Measurements from ENCODE around the gene LILRA2.
"Not testable (repeated sequence)": the region's sequence is repeated elsewhere in the genome, so short reads cannot be mapped to it uniquely, and the experiment has no call there.

LILRA2 gene

DNA sequence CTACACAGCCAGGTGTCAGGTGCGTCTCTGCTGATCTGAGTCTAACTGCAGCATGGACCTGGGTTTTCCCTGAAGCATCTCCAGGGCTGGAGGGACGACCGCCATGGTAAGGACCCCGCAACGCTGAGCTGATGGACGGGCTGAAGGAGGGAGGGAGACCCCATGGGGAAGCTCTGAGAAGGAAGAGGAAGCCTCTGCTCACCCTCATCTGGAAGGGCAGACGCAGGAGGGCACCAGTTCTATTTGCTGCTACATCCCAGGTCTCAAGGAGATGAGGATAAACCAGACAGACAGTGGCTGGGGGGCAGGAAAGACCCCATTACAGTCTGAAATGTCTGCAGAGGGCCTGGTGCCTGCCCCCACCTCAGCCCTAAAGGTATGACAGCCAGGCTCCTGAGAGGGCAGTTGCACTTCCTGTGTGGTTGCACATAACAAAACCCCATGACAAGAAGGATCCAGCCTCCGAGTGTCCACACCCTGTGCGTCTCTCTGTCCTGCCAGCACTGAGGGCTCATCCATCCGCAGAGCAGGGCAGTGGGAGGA lies at the start of gene LILRA2:
Gene LILRA2 (plus strand): TSS at position 461 of the 543 bp plus-strand sequence. CDS start 89 bp downstream, outside the sequence.
- no peak for DNase-seq (ENCODE audit: low read depth)

DNA sequence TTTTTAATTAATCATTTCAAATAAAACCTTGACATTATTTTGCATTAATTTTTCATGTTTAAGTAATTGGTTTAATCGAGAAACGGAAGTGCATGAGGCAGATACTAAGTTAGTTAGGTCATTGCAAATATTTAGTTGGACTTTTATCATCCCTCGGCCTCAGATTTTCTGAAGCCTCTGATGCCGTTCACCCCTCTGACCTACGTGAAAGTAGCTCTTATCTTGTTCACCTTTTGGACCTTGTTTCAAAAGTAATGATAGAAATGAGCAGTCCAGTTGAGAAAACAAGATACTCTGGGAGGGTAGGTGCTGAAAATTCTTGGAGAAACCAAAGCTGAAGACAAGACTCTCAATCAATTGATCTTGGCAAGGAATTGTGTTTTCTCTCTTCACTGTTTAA lies 48.0 kb upstream of the LILRA2 start:
- DNase-seq (ENCODE audit: low read depth) = no peak

GRCh38 chr19:54526972-54527371 lies 46.6 kb upstream of the LILRA2 start:
- no peak for DNase-seq (ENCODE audit: low read depth)

DNA sequence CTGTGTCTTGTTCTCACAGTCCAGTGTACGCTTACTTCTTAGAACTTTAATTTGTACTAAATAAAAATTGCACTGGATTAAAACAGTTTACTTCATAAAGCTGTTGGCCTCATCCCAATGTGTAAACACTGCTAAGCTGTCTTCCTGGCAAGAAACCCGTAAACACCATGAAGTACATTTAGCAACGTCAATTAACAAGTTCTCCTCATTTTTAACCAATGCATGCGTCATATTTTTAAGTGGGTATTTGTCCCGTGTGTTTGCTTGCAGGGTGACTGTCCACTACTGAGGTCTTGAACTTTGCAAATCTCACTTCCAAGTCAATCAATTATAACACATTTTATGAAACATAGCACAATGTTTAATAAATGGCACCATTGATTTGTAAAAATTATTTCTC lies 42.7 kb upstream of the LILRA2 start:
- DNase-seq (ENCODE audit: low read depth) = no peak

DNA sequence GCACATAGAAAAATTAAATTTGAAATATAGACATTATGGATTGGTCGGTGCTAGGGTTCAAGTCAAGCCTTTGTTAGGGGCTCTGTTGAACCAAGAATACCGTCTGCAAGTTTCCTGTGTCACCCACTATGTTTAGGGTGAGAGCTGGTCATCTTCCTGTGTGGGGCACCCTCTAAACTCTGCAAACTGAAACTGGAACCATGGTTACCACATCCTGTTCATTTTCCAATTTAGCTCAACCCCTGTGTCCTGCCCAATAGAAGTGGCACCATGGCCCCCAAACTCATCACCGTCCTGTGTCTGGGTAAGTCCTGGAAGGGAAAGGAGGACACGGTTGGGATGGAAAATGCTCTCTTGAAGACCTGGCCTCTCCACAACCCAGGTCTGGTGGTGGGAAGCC lies 41.1 kb upstream of the LILRA2 start:
- DNase-seq (ENCODE audit: low read depth) = no peak

DNA sequence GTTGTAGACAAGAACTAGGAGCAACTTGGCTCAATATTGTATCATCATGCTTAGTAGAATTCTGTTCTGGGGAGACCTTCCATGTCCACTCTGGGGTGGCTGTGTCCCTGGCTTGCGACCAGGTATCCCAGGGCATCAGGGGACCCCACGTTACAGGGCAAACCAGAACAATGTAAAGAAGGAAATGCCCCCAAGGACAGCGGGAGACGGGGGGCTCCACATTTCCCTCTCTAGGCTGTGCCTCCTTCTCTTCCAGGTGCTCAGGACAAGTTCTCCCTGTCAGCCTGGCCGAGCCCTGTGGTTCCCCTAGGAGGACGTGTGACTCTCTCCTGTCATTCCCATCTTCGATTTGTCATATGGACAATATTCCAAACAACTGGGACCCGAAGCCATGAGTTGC lies 40.1 kb upstream of the LILRA2 start:
- DNase-seq (ENCODE audit: low read depth) = no peak

DNA sequence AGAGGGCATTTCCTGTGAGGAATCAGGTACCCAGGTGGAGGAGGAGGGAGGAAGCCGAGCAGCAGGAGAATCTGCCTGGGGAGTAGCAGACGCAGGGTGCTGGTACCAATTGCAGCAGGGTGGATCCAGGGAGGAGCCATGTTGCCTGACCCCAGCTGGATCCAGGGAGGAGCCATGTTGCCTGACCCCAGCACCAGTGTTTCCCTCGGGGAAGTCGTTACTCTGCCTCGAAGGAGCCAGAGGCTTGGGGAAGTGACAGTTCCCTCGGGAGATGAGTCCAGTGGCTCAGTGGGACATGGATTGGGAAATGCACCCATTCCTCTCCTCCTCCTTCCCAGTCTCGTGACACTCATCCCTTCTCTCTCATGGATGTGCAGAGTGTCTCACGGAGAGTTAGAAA lies 39.4 kb upstream of the LILRA2 start:
- DNase-seq (ENCODE audit: low read depth) = no peak

DNA sequence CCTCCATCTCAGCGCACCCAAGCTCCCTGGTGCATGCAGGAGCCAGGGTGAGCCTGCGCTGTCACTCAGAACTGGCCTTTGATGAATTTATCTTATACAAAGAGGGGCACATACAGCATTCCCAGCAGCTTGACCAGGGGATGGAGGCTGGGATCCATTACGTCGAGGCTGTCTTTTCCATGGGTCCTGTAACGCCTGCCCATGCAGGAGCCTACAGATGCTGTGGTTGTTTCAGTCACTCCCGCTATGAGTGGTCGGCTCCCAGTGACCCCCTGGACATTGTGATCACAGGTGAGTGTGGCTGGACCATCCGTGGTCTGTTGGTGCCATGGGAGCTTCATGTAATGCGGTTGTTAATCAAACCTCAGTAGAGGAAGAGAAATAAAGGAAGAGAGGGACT lies 38.0 kb upstream of the LILRA2 start:
- no peak for DNase-seq (ENCODE audit: low read depth)

- no peak for DNase-seq (ENCODE audit: low read depth)
Measured at GRCh38 chr19:54536956-54537355, 36.6 kb upstream of the LILRA2 start.

GRCh38 chr19:54541712-54542111 lies 31.9 kb upstream of the LILRA2 start:
- DNase-seq (ENCODE audit: low read depth) = no peak

GRCh38 chr19:54548806-54549205 lies 24.8 kb upstream of the LILRA2 start:
- no peak for DNase-seq (ENCODE audit: low read depth)

DNA sequence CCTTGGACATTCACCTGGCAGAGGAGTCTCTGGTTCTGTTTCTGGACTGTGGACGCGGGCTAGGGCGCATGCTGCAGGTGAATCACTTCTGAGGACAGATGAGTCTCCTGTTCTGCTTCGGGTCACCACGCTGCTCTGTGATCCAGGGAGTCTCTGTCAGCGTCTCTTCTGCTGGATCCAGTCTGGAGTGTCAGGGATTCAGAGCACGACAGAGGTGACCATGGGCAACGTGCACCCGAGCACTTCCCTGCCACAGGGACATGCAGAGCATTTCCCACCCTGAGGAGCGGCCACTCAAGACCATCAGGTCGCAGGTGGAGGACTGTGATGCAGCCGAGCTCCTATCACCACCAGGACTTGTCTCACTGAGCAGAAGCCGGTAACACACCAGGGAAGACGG lies 24.4 kb upstream of the LILRA2 start:
- DNase-seq (ENCODE audit: low read depth) = no peak

DNA sequence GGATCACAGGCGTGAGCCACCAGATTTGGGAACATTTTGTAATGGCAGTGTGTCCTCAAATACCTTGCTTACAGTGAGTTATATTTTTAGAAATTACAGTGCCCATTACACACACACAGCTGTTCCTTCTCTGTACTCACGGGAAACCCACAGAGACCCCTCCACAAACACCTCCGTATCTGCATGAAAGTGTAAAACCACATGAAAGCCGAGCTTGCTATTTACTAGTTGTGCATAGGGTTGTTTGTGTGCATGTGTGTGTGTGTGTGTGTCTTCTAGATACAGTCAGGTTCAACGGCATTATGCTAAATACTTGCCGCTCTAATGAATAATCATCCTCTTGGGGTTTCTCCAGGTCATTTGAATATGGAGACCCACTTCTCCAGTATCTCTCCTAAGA lies 22.3 kb upstream of the LILRA2 start:
- DNase-seq (ENCODE audit: low read depth) = no peak

- DNase-seq (ENCODE audit: low read depth) = no peak
Measured at GRCh38 chr19:54551950-54552912, 21.4 kb upstream of the LILRA2 start.

- DNase-seq (ENCODE audit: low read depth) = no peak
Measured at GRCh38 chr19:54552913-54553310, 20.7 kb upstream of the LILRA2 start.

- DNase-seq (ENCODE audit: low read depth) = no peak
Measured at GRCh38 chr19:54554006-54554405, 19.6 kb upstream of the LILRA2 start.

GRCh38 chr19:54554896-54555295 lies 18.7 kb upstream of the LILRA2 start:
- DNase-seq (ENCODE audit: low read depth) = no peak

GRCh38 chr19:54556194-54556593 lies 17.4 kb upstream of the LILRA2 start:
- no peak for DNase-seq (ENCODE audit: low read depth)

DNA sequence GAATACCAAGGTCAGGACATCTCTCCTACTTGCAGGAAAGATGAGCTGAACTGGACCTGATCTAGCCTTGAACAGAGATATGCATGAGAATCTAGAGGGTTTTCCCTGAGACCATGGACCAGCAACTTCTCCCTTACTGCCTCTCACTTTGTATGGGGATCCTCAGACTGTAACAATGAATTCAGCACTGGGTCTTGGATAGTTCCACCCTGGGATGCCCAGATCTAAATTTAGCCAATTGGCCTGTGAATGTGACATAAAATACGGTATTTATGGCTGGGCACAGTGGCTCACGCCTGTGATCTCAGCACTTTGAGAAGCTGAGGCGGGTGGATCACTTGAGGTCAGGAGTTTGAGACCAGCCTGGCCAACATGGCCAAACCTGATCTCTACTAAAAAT lies 15.3 kb upstream of the LILRA2 start:
- no peak for DNase-seq (ENCODE audit: low read depth)

DNA sequence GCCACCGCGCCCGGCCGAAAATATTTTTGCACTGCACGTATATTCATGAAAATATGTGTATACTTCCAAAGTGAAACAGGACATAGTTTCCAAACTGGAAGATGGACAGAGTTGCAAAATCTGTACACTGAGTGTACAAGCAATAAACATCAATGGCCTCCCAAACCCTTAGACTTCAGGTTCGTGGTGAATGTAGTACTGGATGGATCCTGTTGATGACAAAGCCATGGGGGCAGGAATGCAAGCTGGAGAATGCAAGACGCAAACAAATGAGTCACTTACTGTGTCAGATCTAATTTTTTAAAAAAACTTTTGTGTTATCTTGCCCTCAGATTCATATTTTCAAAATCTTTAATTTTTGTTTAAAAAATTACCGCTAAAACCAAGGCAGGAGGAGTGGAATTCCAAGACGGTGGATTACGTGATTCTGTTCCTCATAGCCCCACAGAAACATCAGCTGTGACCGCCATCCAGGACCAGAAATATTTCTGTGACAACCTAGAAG lies 12.7 kb upstream of the LILRA2 start:
- DNase-seq (ENCODE audit: low read depth) = no peak

DNA sequence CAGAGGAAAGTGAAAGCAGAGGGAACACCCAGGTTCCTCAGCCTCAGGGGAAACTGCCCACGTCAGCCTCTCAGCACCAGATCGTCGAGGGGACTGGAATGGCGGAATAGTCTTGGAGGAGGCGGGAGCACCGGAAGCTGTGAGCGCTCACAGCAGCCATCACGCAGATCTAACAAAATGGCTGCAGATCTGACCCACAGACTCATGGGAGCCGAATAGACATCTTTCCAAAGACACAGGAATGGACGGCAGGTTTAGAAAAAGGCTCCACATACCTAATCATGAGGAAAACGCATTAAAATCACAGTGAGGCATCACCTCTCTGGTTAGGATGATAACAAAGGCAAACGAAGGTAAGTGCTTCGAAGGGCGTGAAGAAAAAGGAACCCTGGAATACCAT lies 11.8 kb upstream of the LILRA2 start:
- DNase-seq (ENCODE audit: low read depth) = no peak

DNA sequence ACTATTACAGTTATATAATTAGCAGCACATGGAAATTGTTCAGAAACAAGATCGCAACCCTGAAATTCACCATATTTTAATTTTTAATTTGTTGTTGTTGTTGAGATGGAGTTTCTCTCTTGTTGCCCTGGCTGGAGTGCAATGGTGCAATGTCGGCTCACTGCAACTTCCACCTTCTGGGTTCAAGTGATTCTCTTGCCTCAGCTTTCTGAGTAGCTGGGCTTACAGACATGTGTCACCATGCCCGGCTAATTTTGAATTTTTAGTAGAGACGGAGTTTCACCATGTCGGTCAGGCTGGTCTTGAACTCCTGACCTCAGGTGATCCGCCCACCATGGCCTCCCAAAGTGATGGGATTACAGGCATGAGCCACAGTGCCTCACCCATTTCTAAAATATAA lies 10.4 kb upstream of the LILRA2 start:
- not testable (repeated sequence) for DNase-seq (ENCODE audit: low read depth)

DNA sequence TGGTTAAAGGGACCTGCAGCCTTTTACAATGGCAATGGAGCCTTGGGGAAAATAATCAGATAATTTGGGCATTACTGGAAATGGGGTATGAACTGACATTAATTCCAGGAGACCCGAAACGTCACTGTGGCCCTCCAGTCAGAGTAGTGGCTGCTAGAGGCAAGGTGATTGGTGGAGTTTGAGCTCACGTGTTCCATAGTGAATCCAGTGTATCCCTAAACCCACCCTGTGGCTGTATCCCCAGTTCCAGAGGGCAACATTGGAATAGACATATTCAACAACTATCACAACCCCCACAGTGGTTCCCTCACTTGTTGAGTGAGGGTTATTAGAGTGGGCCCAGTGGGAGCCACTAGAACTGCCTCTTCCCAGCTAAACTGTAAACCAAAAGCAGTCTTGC lies 3.3 kb upstream of the LILRA2 start:
- DNase-seq (ENCODE audit: low read depth) = no peak

Measured in GM04504 (cell line).